Measurements from ENCODE around the gene ZDHHC13.
"Not testable (repeated sequence)": the region's sequence is repeated elsewhere in the genome, so short reads cannot be mapped to it uniquely, and the experiment has no call there.

ZDHHC13 gene

DNA sequence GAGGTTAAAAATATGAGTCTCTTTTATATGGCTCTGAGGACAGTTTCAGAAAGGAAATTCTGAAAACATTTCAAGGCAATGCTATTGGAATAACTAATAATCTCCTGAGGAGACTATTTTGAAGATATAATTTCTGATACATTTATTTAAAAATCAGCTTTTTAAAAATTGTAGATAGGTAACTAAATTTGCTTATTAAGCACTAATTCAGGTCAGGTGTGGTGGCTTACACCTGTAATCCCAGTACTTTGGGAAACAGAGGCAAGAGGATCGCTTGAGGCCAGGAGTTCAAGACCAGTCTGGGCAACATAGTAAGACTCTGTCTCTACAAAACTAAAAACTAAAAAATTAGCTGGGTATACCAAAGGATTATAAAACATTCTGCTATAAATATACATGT lies 17.0 kb downstream of the ZDHHC13 start:
- TF ChIP-seq, protein P1, sequence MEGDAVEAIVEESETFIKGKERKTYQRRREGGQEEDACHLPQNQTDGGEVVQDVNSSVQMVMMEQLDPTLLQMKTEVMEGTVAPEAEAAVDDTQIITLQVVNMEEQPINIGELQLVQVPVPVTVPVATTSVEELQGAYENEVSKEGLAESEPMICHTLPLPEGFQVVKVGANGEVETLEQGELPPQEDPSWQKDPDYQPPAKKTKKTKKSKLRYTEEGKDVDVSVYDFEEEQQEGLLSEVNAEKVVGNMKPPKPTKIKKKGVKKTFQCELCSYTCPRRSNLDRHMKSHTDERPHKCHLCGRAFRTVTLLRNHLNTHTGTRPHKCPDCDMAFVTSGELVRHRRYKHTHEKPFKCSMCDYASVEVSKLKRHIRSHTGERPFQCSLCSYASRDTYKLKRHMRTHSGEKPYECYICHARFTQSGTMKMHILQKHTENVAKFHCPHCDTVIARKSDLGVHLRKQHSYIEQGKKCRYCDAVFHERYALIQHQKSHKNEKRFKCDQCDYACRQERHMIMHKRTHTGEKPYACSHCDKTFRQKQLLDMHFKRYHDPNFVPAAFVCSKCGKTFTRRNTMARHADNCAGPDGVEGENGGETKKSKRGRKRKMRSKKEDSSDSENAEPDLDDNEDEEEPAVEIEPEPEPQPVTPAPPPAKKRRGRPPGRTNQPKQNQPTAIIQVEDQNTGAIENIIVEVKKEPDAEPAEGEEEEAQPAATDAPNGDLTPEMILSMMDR (IDR thresholded peaks at IDR 0.05; ENCODE audit: insufficient read depth, low read depth, low read length, missing control alignments), result no peak
- no peak for DNase-seq (ENCODE audit: low read depth)
- H3K4me3 ChIP-seq (ENCODE audit: low read length), result no peak overlapping the region

DNA sequence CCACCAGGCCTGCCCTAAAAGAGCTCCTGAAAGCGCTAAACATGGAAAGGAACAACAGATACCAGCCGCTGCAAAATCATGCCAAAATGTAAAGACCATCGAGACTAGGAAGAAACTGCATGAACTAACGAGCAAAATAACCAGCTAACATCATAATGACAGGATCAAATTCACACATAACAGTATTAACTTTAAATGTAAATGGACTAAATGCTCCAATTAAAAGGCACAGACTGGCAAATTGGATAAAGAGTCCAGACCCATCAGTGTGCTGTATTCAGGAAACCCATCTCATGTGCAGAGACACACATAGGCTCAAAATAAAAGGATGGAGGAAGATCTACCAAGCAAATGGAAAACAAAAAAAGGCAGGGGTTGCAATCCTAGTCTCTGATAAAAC lies 19.9 kb downstream of the ZDHHC13 start:
- not testable (repeated sequence) for DNase-seq (ENCODE audit: low read depth)

DNA sequence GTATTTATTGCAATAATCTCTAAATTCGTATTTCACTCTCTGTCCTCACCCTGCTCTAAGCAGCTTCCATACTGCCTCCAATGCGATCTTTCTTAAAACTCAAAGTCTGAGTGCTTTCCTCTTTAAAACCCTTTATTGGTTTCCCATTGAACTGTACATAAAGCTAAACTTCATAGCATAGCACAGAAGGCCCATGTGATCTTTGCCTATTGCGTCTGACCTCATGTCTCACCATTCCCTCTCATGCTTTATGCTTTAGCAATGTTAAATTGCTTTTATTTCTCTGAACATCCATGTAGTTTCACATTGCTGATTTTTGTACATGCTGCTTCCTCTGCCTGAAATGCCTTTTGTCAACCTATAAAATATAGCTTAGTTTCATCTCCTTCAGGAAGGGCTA lies 28.4 kb downstream of the ZDHHC13 start:
- TF ChIP-seq, protein P1 (IDR thresholded peaks at IDR 0.05; ENCODE audit: insufficient read depth, low read depth, low read length, missing control alignments), result no peak
- no peak for DNase-seq (ENCODE audit: low read depth)
- H3K4me3 ChIP-seq (ENCODE audit: low read length), result no peak overlapping the region

More for the DNA sequence above, 19.9 kb downstream of the ZDHHC13 start:
- H3K4me3 ChIP-seq (ENCODE audit: low read length), result not testable (repeated sequence)

DNA sequence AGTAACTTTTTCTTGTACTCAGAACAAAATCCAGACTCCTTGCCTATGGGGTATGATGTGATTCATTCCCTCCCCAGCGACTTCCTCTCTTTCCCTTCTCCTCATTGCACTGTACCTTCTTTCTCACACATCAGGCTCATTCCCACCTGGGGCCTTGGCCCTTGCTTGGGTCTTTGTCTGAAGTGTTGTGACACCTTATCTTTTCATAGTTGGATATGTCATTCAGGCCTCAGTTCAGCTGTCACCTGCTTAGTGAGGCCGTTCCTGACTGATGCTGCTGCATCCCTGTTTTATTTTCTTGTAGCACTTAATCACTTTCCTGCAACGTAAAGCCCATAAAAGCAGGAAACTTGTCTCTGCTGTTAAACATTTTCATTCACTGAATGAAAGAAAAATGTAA lies 39.9 kb downstream of the ZDHHC13 start:
- DNase-seq (ENCODE audit: low read depth), result no peak
- TF ChIP-seq, protein P1 (IDR thresholded peaks at IDR 0.05; ENCODE audit: insufficient read depth, low read depth, low read length, missing control alignments), result no peak
- H3K4me3 ChIP-seq (ENCODE audit: low read length), result no peak overlapping the region

DNA sequence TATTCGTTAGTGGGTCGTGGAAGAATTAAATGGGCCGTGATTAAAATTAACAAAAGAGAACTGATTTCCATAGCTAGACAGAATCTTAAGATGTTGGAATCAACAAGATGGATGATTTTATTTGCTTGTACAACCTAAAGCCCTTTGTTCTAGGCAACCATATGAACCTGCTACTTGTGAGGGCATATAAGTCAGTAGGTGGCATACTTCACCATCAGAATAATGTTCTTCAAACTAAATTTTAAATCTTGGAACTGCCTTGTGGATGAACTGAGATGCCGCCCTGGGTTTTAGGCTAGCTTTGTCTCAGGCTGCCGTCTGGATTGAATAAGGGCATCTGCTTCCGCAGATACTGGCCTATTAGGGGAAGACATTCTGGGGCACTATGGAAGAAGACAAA lies 43.9 kb downstream of the ZDHHC13 start:
- no peak overlapping the region for H3K4me3 ChIP-seq (ENCODE audit: low read length)
- TF ChIP-seq, protein P1 (IDR thresholded peaks at IDR 0.05; ENCODE audit: insufficient read depth, low read depth, low read length, missing control alignments), result no peak
- DNase-seq (ENCODE audit: low read depth), result peak; percentile 19

DNA sequence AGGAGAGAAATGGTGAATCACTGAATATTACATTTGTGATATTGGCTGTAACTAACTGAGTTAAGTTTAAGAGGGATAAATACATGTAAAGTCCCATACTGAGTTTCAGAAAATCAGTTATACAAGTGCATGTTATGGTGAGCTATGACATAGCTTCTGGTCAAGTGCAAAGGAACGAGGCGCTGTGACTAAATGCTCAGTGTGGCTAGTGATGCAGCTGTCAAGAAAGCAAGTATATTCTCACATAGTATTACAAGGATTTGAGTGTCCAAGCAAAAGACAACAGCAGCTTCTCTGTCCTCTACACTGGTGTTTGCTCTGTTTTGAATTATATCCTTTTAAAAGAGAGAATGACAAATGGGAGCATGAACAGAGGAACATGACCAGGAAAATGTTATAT lies 44.7 kb downstream of the ZDHHC13 start:
- TF ChIP-seq, protein P1 (IDR thresholded peaks at IDR 0.05; ENCODE audit: insufficient read depth, low read depth, low read length, missing control alignments), result no peak
- no peak for DNase-seq (ENCODE audit: low read depth)

DNA sequence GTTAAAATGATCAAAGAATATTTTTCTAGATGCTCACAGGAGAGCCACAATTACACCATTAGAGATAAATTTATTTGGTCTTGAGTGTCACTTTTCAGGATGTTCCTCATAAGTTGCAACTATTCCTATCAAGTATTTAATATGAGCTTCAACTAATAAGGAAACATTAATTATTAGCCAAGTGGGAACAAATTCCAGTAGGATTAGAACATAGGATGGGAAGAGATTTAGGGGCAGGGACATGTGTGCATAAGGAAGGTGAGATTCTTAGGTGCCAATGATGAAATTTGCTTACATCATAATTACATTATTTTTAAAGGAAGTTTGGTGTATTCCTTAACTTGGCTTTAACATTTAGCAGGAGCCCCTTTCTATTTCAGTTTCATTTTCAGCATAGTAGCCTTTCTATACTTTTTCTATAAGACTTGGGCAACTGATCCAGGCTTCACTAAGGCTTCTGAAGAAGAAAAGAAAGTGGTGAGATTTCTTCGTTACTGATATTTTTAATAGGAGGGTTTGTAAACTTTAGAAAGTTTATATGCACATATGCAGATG lies 46.1 kb downstream of the ZDHHC13 start:
- TF ChIP-seq, protein P1 (IDR thresholded peaks at IDR 0.05; ENCODE audit: insufficient read depth, low read depth, low read length, missing control alignments), result no peak
- DNase-seq (ENCODE audit: low read depth), result no peak
- no peak overlapping the region for H3K4me3 ChIP-seq (ENCODE audit: low read length)

More for the DNA sequence above, 44.7 kb downstream of the ZDHHC13 start:
- H3K4me3 ChIP-seq (ENCODE audit: low read length), result no peak overlapping the region
